ENCODE measurements around the gene PARD3.

PARD3 gene

DNA sequence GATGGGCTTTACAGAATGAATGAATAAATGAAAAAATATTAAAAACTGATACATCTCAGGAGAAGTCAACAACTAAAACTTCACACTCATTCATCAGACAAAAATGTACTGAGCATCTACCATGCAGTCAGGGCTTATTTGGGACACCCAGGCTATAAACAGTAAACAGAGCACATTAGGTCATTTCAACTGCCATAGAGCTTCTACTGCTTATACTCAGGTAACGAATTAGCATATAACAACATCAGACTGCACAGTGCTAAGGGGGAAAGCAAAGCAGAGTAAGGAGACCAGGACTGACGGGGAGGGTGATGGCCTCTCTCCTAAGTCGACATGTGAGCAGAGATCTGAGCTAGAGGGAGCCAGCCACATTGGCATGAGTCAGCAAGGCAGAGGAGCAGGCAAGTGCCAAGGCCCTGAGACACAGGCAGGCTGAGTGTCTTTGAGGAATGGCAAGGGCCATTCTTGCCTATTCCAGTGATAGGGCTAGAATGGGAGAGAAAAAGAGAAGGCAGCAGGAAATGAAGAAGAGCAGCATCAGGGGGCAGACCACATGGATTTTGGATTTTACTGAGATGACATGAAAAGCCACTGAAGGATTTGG lies 528.9 kb downstream of the PARD3 start:
- DNase-seq (no peak), ATAC-seq (ENCODE audit: insufficient read depth, low read depth) (no peak)
- Histone ChIP-seq H3K4me1 (ENCODE audit: insufficient read depth, low read length) (no peaks in the 10 kb centered on the region), H3K9me3 (ENCODE audit: insufficient read depth, low read length, severe bottlenecking) (no peaks in the 10 kb centered on the region), H3K27ac (ENCODE audit: low read length) (no peak overlapping the region), H3K4me3 (ENCODE audit: low read depth in 1 of 2, low read length in 2 of 2) (no peak overlapping the region), H3K36me3 (ENCODE audit: insufficient read depth, low read length) (no peaks in the 10 kb centered on the region), H2AFZ (ENCODE audit: low read depth, low read length) (no peak overlapping the region), H3K27me3 (ENCODE audit: insufficient read depth, low read length, poor library complexity) (no peaks in the 10 kb centered on the region), H4K20me1 (ENCODE audit: insufficient read depth, low read length) (no peaks in the 10 kb centered on the region), H3K9ac (ENCODE audit: low read depth, low read length) (no peak overlapping the region), H3K4me2 (ENCODE audit: insufficient read depth, low read length) (no peak overlapping the region), H3K79me2 (ENCODE audit: insufficient read depth, low read length) (no peaks in the 10 kb centered on the region)
- no peak for TF ChIP-seq EZH2 (IDR thresholded peaks at IDR 0.05; ENCODE audit: borderline replicate concordance, low read depth, low read length, severe bottlenecking)
- TF ChIP-seq, protein P1, sequence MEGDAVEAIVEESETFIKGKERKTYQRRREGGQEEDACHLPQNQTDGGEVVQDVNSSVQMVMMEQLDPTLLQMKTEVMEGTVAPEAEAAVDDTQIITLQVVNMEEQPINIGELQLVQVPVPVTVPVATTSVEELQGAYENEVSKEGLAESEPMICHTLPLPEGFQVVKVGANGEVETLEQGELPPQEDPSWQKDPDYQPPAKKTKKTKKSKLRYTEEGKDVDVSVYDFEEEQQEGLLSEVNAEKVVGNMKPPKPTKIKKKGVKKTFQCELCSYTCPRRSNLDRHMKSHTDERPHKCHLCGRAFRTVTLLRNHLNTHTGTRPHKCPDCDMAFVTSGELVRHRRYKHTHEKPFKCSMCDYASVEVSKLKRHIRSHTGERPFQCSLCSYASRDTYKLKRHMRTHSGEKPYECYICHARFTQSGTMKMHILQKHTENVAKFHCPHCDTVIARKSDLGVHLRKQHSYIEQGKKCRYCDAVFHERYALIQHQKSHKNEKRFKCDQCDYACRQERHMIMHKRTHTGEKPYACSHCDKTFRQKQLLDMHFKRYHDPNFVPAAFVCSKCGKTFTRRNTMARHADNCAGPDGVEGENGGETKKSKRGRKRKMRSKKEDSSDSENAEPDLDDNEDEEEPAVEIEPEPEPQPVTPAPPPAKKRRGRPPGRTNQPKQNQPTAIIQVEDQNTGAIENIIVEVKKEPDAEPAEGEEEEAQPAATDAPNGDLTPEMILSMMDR (IDR thresholded peaks at IDR 0.05; ENCODE audit: borderline replicate concordance, extremely low read depth, low read length, poor library complexity, severe bottlenecking), result peak; percentile 7

DNA sequence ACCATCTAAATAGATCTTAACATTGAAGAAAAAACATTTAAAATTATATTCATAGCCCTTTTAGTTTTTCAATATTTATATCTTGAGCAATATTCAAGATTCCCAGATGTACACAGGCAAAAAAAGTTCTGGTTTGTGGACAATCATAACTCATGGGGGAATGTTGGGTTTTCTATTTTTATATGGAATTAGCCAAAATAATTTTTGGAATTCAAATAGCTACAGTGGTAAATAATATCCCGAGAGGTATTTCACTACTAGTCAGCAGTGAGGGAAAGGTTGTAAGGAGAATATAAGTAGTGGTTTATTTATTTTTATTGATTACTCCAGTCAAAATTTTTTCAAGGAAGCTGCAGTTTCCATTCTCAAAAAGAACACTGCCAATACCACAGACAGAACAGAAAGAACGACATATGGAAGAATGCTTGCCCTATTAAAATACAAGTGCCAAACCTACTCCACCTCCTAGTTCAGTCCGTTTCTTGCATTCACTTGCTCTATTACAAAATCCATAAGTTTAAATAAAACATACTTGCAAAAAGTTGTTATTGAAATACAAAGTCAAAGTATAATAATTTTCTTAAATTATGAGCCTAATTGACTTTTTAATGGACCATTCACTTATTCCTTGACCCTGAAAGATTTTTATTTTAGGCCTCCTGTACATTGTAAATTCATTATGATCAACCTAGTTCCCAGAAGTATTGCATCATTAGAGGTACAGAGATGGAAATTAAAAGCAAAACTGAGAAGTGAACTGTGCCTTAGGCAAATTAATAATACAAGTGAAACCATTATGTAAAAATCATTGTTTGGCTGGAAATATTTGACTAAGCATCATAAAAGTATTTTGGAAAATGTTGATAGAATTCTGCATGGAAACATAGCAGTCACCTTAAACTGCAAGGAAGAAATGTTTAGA lies 533.2 kb downstream of the PARD3 start:
- no peak for ATAC-seq (ENCODE audit: insufficient read depth, low read depth)
- Histone ChIP-seq H3K4me2 (ENCODE audit: insufficient read depth, low read length) (no peak overlapping the region), H3K4me3 (ENCODE audit: low read depth in 1 of 2, low read length in 2 of 2) (no peak overlapping the region), H3K27me3 (ENCODE audit: insufficient read depth, low read length, poor library complexity) (no peaks in the 10 kb centered on the region), H4K20me1 (ENCODE audit: insufficient read depth, low read length) (no peaks in the 10 kb centered on the region), H3K9me3 (ENCODE audit: insufficient read depth, low read length, severe bottlenecking) (no peaks in the 10 kb centered on the region), H3K9ac (ENCODE audit: low read depth, low read length) (no peak overlapping the region), H3K27ac (ENCODE audit: low read length) (no peak overlapping the region), H3K36me3 (ENCODE audit: insufficient read depth, low read length) (no peaks in the 10 kb centered on the region), H3K79me2 (ENCODE audit: insufficient read depth, low read length) (no peaks in the 10 kb centered on the region), H2AFZ (ENCODE audit: low read depth, low read length) (no peak overlapping the region), H3K4me1 (ENCODE audit: insufficient read depth, low read length) (no peaks in the 10 kb centered on the region)
- TF ChIP-seq, protein P1 (IDR thresholded peaks at IDR 0.05; ENCODE audit: borderline replicate concordance, extremely low read depth, low read length, poor library complexity, severe bottlenecking), result no peak
- TF ChIP-seq EZH2 (IDR thresholded peaks at IDR 0.05; ENCODE audit: borderline replicate concordance, low read depth, low read length, severe bottlenecking), result no peak
- no peak for DNase-seq

GRCh38 chr10:34280599-34281374 lies 534.3 kb downstream of the PARD3 start:
- Histone ChIP-seq H2AFZ (ENCODE audit: low read depth, low read length) (no peak overlapping the region), H3K9me3 (ENCODE audit: insufficient read depth, low read length, severe bottlenecking) (no peaks in the 10 kb centered on the region), H3K79me2 (ENCODE audit: insufficient read depth, low read length) (no peaks in the 10 kb centered on the region), H3K4me1 (ENCODE audit: insufficient read depth, low read length) (no peaks in the 10 kb centered on the region), H3K4me3 (ENCODE audit: low read depth in 1 of 2, low read length in 2 of 2) (no peak overlapping the region), H3K36me3 (ENCODE audit: insufficient read depth, low read length) (no peaks in the 10 kb centered on the region), H3K4me2 (ENCODE audit: insufficient read depth, low read length) (no peak overlapping the region), H3K9ac (ENCODE audit: low read depth, low read length) (no peak overlapping the region), H3K27ac (ENCODE audit: low read length) (no peak overlapping the region), H3K27me3 (ENCODE audit: insufficient read depth, low read length, poor library complexity) (no peaks in the 10 kb centered on the region), H4K20me1 (ENCODE audit: insufficient read depth, low read length) (no peaks in the 10 kb centered on the region)
- TF ChIP-seq, protein P1 (IDR thresholded peaks at IDR 0.05; ENCODE audit: borderline replicate concordance, extremely low read depth, low read length, poor library complexity, severe bottlenecking), result peak; percentile 20
- no peak for TF ChIP-seq EZH2 (IDR thresholded peaks at IDR 0.05; ENCODE audit: borderline replicate concordance, low read depth, low read length, severe bottlenecking)
- ATAC-seq (ENCODE audit: insufficient read depth, low read depth) (no peak), DNase-seq (no peak)
